ENCODE results near the gene PHF14. TPM values are rescaled to one million over a fixed set of nuclear protein-coding genes. Genes with fewer than 3 reads are reported as not detected.
A peak's percentile ranks its signal among the peaks of the same experiment; 100 is the strongest.

Gene PHF14
- polyA plus RNA-seq, 3 donors, result 4.8 to 7.4 (median 5.4) TPM

- Histone ChIP-seq H2AFZ (ENCODE audit: insufficient read depth, low read depth, low read length, poor library complexity, severe bottlenecking) (no peak overlapping the region), H3K9ac (ENCODE audit: insufficient read depth, low read length, poor library complexity, severe bottlenecking) (no peak overlapping the region), H4K20me1 (ENCODE audit: insufficient read depth, low read length) (peaks cover 21% of the 10 kb centered on the region), H3K27ac (ENCODE audit: low read depth in 1 of 2, low read length in 2 of 2) (no peak overlapping the region), H3K4me2 (replicated peaks; ENCODE audit: extremely low read depth, low read length, poor library complexity, severe bottlenecking) (no peak overlapping the region), H3K27me3 (ENCODE audit: control insufficient read depth in 2 of 2, insufficient read depth in 2 of 2, low read length in 2 of 2) (no peaks in the 10 kb centered on the region), H3K36me3 (replicated peaks in 1 of 2; ENCODE audit: control insufficient read depth in 1 of 2, insufficient read depth in 2 of 2, low read length in 2 of 2) (peaks cover 56 to 75% of the 10 kb centered on the region in 2 donors), H3K9me3 (replicated peaks in 1 of 2; ENCODE audit: control insufficient read depth in 1 of 2, insufficient read depth in 1 of 2, low read length in 2 of 2) (no peaks in the 10 kb centered on the region), H3K4me1 (ENCODE audit: control insufficient read depth in 1 of 2, insufficient read depth in 2 of 2, low read length in 2 of 2) (peaks cover 5 to 11% of the 10 kb centered on the region in 2 donors), H3K4me3 (replicated peaks in 1 of 3; ENCODE audit: low read depth in 2 of 3, low read length in 3 of 3) (no peak overlapping the region), H3K79me2 (ENCODE audit: insufficient read depth, low read length) (peaks cover 25% of the 10 kb centered on the region)
- intact Hi-C loops (cut with micrococcal nuclease), result no loop called here
- Mint-ChIP-seq H3K4me1 (peaks cover 11% of the 10 kb centered on the region), H3K27me3 (ENCODE audit: low read depth in 3 of 3) (peaks cover 0 to 2% (median 0%) of the 10 kb centered on the region in 3 donors), H3K4me3 (no peak overlapping the region), H3K36me3 (peaks cover 55 to 58% of the 10 kb centered on the region in 2 donors), H3K27ac (no peak overlapping the region), H3K9me3 (no peaks in the 10 kb centered on the region)
- TF ChIP-seq CTCF (IDR thresholded peaks at IDR 0.05), result no peak
- no peak for DNase-seq
Observed at GRCh38 chr7:10934292-10934691, 39.4 kb upstream of the PHF14 start.

- no peak overlapping the region for H3K27ac Mint-ChIP-seq
- H3K27me3 Mint-ChIP-seq (ENCODE audit: low read depth in 3 of 3), result peaks cover 0 to 2% (median 2%) of the 10 kb centered on the region in 3 donors
- H3K4me1 Mint-ChIP-seq, result peaks cover 15% of the 10 kb centered on the region
- peaks cover 15 to 26% of the 10 kb centered on the region in 2 donors for H3K4me1 ChIP-seq (ENCODE audit: control insufficient read depth in 1 of 2, insufficient read depth in 2 of 2, low read length in 2 of 2)
- peak overlapping the region; percentile 61 to 93 (median 85) for H3K4me3 ChIP-seq (replicated peaks in 1 of 3; ENCODE audit: low read depth in 2 of 3, low read length in 3 of 3)
- peak overlapping the region; percentile 77 for H2AFZ ChIP-seq (ENCODE audit: insufficient read depth, low read depth, low read length, poor library complexity, severe bottlenecking)
- intact Hi-C loops (cut with micrococcal nuclease), result no loop called here
- 0% methylated on average over 13 of the region's 18 CpGs for WGBS (ENCODE audit: insufficient coverage)
- H3K36me3 ChIP-seq (replicated peaks in 1 of 2; ENCODE audit: control insufficient read depth in 1 of 2, insufficient read depth in 2 of 2, low read length in 2 of 2), result peaks cover 33 to 37% of the 10 kb centered on the region in 2 donors
- H3K27me3 ChIP-seq (ENCODE audit: control insufficient read depth in 2 of 2, insufficient read depth in 2 of 2, low read length in 2 of 2), result no peaks in the 10 kb centered on the region
- H3K4me3 Mint-ChIP-seq, result no peak overlapping the region
- H3K27ac ChIP-seq (ENCODE audit: low read depth in 1 of 2, low read length in 2 of 2), result peak overlapping the region; percentile 74 to 94
- peaks cover 34% of the 10 kb centered on the region for H3K79me2 ChIP-seq (ENCODE audit: insufficient read depth, low read length)
- H3K4me2 ChIP-seq (replicated peaks; ENCODE audit: extremely low read depth, low read length, poor library complexity, severe bottlenecking), result peak overlapping the region; percentile 90
- no peak for TF ChIP-seq CTCF (IDR thresholded peaks at IDR 0.05)
- no peaks in the 10 kb centered on the region for H3K9me3 Mint-ChIP-seq
- peaks cover 30 to 31% of the 10 kb centered on the region in 2 donors for H3K36me3 Mint-ChIP-seq
- no peaks in the 10 kb centered on the region for H3K9me3 ChIP-seq (replicated peaks in 1 of 2; ENCODE audit: control insufficient read depth in 1 of 2, insufficient read depth in 1 of 2, low read length in 2 of 2)
- DNase-seq, result peak in 1 of 3 donors; percentile 4
- H3K9ac ChIP-seq (ENCODE audit: insufficient read depth, low read length, poor library complexity, severe bottlenecking), result peak overlapping the region; percentile 80
- H4K20me1 ChIP-seq (ENCODE audit: insufficient read depth, low read length), result peaks cover 18% of the 10 kb centered on the region
Observed at GRCh38 chr7:10939237-10939910, 34.3 kb upstream of the PHF14 start.

Measured in CD14-positive monocyte (primary cell).